Measurements from ENCODE around the gene INPP5A. TPM values are rescaled to one million over a fixed set of nuclear protein-coding genes. Genes with fewer than 3 reads are reported as not detected.
A peak's percentile ranks its signal among the peaks of the same experiment; 100 is the strongest.

INPP5A gene
- total and polyA plus RNA-seq, 2 of the 13 experiments (the other 11 are each of a cell fraction or from before 2014, with no cell fraction given) = 17.5 to 37.9 TPM

DNA sequence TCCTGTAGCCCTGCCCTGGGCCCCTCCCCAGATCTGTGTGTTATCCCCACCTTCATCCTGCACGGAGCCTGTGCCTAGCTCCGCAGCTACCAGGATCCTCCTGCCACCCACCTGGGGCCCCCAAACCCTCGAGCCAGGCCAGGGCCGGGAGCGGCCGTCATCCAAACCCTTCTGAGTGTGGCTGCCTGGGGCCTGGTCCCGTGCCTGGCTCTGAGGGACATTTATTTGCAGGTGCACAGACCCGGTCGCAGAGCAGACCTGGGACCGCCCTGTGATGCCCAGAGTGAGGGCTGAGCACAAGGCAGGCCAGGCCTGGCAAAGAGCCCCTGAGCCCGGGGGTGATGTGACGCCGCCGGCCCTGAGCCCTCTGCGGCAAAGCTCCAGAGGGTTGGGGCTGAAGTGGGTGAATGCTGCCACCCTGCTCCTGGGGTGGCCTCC is 27.4 kb upstream of the INPP5A start:
- peak; percentile 9; the same call in 2 of the 3 replicates for ATAC-seq
- Histone ChIP-seq H3K27ac (ENCODE audit: extremely low read length, insufficient read depth, low read length) (no peak overlapping the region), H3K4me3 (replicated peaks in 1 of 3; ENCODE audit: insufficient read depth in 1 of 3, low read depth in 2 of 3, low read length in 3 of 3) (no peak overlapping the region), H3K4me1 (ENCODE audit: insufficient read depth, low read length) (peaks cover 7% of the 10 kb centered on the region), H3K36me3 (replicated peaks in 1 of 2; ENCODE audit: control insufficient read depth in 1 of 2, insufficient read depth in 2 of 2, low read length in 2 of 2) (no peaks in the 10 kb centered on the region), H3K27me3 (ENCODE audit: control insufficient read depth in 1 of 2, insufficient read depth in 2 of 2, low read length in 2 of 2) (peaks cover 8 to 38% of the 10 kb centered on the region in 2 experiments; a peak in 4 of 5 replicates), H3K4me2 (ENCODE audit: low read depth, low read length) (no peak overlapping the region), H3K79me2 (ENCODE audit: insufficient read depth, low read length) (no peaks in the 10 kb centered on the region), H3K9ac (ENCODE audit: insufficient read depth, low read depth, low read length) (no peak overlapping the region), H2AFZ (ENCODE audit: low read length) (no peak overlapping the region), H4K20me1 (ENCODE audit: insufficient read depth, low read length) (0 out of 2 replicates have a peak, but pooled peaks cover 5% of the 10 kb centered on the region), H3K9me3 (ENCODE audit: low read length) (no peaks in the 10 kb centered on the region)
- DNase-seq (ENCODE audit: low spot score) = no peak
- TF ChIP-seq ZNF263 (CRISPR knock-in tag; IDR thresholded peaks at IDR 0.05) (no peak), U2AF1 (optimal IDR thresholded peaks at IDR 0.05; ENCODE audit: low read depth, low read length) (no peak), POLR2AphosphoS5 (IDR thresholded peaks at IDR 0.05; ENCODE audit: low read depth, low read length) (no peak), ZSCAN29 (CRISPR knock-in tag; conservative IDR thresholded peaks at IDR 0.05) (no peak), SRF (IDR thresholded peaks at IDR 0.05; ENCODE audit: low read depth, low read length) (no peak), NCOA1 (CRISPR knock-in tag; IDR thresholded peaks at IDR 0.05) (no peak), SAP130 (CRISPR knock-in tag; IDR thresholded peaks at IDR 0.05; ENCODE audit: low read depth) (no peak), ZFY (CRISPR knock-in tag; IDR thresholded peaks at IDR 0.05) (no peak), SP4 (CRISPR knock-in tag; IDR thresholded peaks at IDR 0.05) (no peak), SOX6 (IDR thresholded peaks at IDR 0.05) (no peak), SOX6 (CRISPR knock-in tag; IDR thresholded peaks at IDR 0.05) (no peak)
- TF ChIP-seq, protein P1, sequence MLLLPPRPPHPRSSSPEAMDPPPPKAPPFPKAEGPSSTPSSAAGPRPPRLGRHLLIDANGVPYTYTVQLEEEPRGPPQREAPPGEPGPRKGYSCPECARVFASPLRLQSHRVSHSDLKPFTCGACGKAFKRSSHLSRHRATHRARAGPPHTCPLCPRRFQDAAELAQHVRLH (CRISPR knock-in tag; IDR thresholded peaks at IDR 0.05; ENCODE audit: borderline replicate concordance, low read depth) = no peak
- TF ChIP-seq, protein P2, sequence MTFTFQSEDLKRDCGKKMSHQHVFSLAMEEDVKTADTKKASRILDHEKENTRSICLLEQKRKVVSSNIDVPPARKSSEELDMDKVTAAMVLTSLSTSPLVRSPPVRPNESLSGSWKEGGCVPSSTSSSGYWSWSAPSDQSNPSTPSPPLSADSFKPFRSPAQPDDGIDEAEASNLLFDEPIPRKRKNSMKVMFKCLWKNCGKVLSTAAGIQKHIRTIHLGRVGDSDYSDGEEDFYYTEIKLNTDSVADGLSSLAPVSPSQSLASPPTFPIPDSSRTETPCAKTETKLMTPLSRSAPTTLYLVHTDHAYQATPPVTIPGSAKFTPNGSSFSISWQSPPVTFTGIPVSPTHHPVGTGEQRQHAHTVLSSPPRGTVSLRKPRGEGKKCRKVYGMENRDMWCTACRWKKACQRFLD (CRISPR knock-in tag; IDR thresholded peaks at IDR 0.05; ENCODE audit: borderline replicate concordance) = no peak
- intact Hi-C loops (cut with micrococcal nuclease; ENCODE audit: unreplicated experiment) = no loop called here
- WGBS (ENCODE audit: low lambda C conversion rate) = 5% methylated on average over 3 of the region's 15 CpGs
- FAIRE-seq = no peak
- BruUV-seq (replicated peaks) = no TSS peak
- CTCF ChIA-PET (ENCODE audit: low intra/inter-chr PET ratio, low total read pairs) = no interaction called here
- in situ Hi-C loops (cut with HindIII; ENCODE audit: extremely low pct_ligation_motif_present, low pct_unique_long_range_greater_than_20kb) = no loop called here
- POLR2A ChIA-PET = no interaction called here

Measured in HepG2 (cell line).